Stomach smooth muscle (tissue), 2 donors: Measurements from ENCODE around the gene PIP5K1A.
A peak's percentile ranks its signal among the peaks of the same experiment; 100 is the strongest.

Experiments
- H3K27ac ChIP-seq: one replicate; pipeline ENCODE4 v1.7.0; 2013; ENCODE audit warnings: mild to moderate bottlenecking, low read length, inconsistent platforms
- H3K27me3 ChIP-seq, 2 donors: one replicate each; pipeline ENCODE4 v1.7.0; 2013; ENCODE audit warnings: low read length in 2 of 2; ENCODE audit not compliant: insufficient read depth in 2 of 2, control insufficient read depth in 1 of 2
- H3K36me3 ChIP-seq, 2 donors: one replicate each; pipeline ENCODE4 v1.7.0; 2013; ENCODE audit warnings: low read length in 2 of 2; ENCODE audit not compliant: control insufficient read depth in 2 of 2, insufficient read depth in 2 of 2
- H3K4me1 ChIP-seq: one replicate; pipeline ENCODE4 v1.7.0; 2013; ENCODE audit warnings: low read length; ENCODE audit not compliant: control insufficient read depth, insufficient read depth
- H3K4me3 ChIP-seq, 2 donors: one replicate each; pipeline ENCODE4 v1.7.0; 2013; ENCODE audit warnings: low read length in 2 of 2
- H3K9ac ChIP-seq, 2 donors: one replicate each; pipeline ENCODE4 v1.7.0; 2013; ENCODE audit warnings: low read length in 2 of 2, mild to moderate bottlenecking in 1 of 2
- H3K9me3 ChIP-seq, 2 donors: one replicate each; pipeline ENCODE4 v1.7.0; 2013; ENCODE audit warnings: low read length in 2 of 2; ENCODE audit not compliant: control insufficient read depth in 2 of 2
- donor health status: healthy.
- donor health status: Pancreatic carcinoma.

The PIP5K1A gene, protein sequence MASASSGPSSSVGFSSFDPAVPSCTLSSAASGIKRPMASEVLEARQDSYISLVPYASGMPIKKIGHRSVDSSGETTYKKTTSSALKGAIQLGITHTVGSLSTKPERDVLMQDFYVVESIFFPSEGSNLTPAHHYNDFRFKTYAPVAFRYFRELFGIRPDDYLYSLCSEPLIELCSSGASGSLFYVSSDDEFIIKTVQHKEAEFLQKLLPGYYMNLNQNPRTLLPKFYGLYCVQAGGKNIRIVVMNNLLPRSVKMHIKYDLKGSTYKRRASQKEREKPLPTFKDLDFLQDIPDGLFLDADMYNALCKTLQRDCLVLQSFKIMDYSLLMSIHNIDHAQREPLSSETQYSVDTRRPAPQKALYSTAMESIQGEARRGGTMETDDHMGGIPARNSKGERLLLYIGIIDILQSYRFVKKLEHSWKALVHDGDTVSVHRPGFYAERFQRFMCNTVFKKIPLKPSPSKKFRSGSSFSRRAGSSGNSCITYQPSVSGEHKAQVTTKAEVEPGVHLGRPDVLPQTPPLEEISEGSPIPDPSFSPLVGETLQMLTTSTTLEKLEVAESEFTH

GRCh38 chr1:151198254-151199127 lies at the start of gene PIP5K1A:
PIP5K1A (plus strand) TSS chr1:151198552; CDS start chr1:151198997, 445 bp downstream.
- no peaks in the 10 kb centered on the region for H3K9me3 ChIP-seq
- H3K27ac ChIP-seq: peak within 1 kb of the TSS; percentile 92
- H3K36me3 ChIP-seq: peaks cover 0 to 3% of the 10 kb centered on the region in 2 donors
- H3K4me1 ChIP-seq: peaks cover 19% of the 10 kb centered on the region
- H3K9ac ChIP-seq: peak within 1 kb of the TSS; percentile 95 to 96
- peak within 1 kb of the TSS; percentile 97 to 99 for H3K4me3 ChIP-seq
- no peaks in the 10 kb centered on the region for H3K27me3 ChIP-seq

GRCh38 chr1:151156515-151156819 lies 41.9 kb upstream of the PIP5K1A start, which contains the start of gene TNFAIP8L2:
TNFAIP8L2 (plus strand) TSS chr1:151156649; CDS start chr1:151158698, 2,049 bp downstream.
- Histone ChIP-seq H3K9me3 (no peaks in the 10 kb centered on the region), H3K9ac (no peak within 1 kb of the TSS), H3K4me3 (peak within 1 kb of the TSS in 1 of 2 donors; percentile 44), H3K27ac (no peak within 1 kb of the TSS), H3K36me3 (peaks cover 24 to 30% of the 10 kb centered on the region in 2 donors), H3K27me3 (no peaks in the 10 kb centered on the region), H3K4me1 (no peaks in the 10 kb centered on the region)

GRCh38 chr1:151157067-151157531 lies 41.3 kb upstream of the PIP5K1A start:
- Histone ChIP-seq H3K9me3 (no peaks in the 10 kb centered on the region), H3K36me3 (peaks cover 28 to 36% of the 10 kb centered on the region in 2 donors), H3K9ac (no peak overlapping the region), H3K4me3 (peak overlapping the region in 1 of 2 donors; percentile 44), H3K27ac (no peak overlapping the region), H3K4me1 (no peaks in the 10 kb centered on the region), H3K27me3 (no peaks in the 10 kb centered on the region)

DNA sequence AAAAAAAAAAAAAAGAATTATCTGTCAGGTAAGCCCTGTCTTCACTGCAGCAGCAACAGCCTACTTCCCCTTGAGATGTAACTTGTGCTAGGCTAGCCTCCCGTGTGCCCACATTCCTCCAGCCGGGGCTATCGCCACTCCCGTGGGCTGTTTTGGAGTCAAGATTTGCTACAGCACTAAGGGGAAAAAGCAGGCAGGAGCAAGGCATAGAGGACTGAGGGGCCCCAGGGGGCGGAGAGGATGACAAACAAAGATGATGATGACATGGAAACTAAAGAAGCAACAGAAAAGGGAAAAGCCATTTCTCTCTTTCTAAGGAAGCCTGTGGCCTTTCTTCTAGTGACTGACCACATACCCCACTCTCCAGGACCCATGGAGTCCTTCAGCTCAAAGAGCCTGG lies 40.0 kb upstream of the PIP5K1A start:
- Histone ChIP-seq H3K9ac (no peak overlapping the region), H3K27me3 (no peaks in the 10 kb centered on the region), H3K36me3 (peaks cover 28 to 37% of the 10 kb centered on the region in 2 donors), H3K4me3 (no peak overlapping the region), H3K27ac (no peak overlapping the region), H3K4me1 (no peaks in the 10 kb centered on the region), H3K9me3 (no peaks in the 10 kb centered on the region)

- Histone ChIP-seq H3K9me3 (no peaks in the 10 kb centered on the region), H3K4me1 (peaks cover 4% of the 10 kb centered on the region), H3K27ac (peak overlapping the region; percentile 11), H3K36me3 (peaks cover 28 to 37% of the 10 kb centered on the region in 2 donors), H3K9ac (no peak overlapping the region), H3K27me3 (no peaks in the 10 kb centered on the region), H3K4me3 (no peak overlapping the region)
Observed at GRCh38 chr1:151158751-151159251, 39.6 kb upstream of the PIP5K1A start.

- peaks cover 28 to 37% of the 10 kb centered on the region in 2 donors for H3K36me3 ChIP-seq
Observed at GRCh38 chr1:151159373-151159772, 39.0 kb upstream of the PIP5K1A start.

GRCh38 chr1:151164732-151165280 lies 33.5 kb upstream of the PIP5K1A start:
- Histone ChIP-seq H3K27me3 (no peaks in the 10 kb centered on the region), H3K4me3 (peak overlapping the region; percentile 90 to 98), H3K9me3 (no peaks in the 10 kb centered on the region), H3K27ac (peak overlapping the region; percentile 97), H3K36me3 (peaks cover 20 to 22% of the 10 kb centered on the region in 2 donors), H3K4me1 (peaks cover 28% of the 10 kb centered on the region), H3K9ac (peak overlapping the region; percentile 84 to 96)

More at GRCh38 chr1:151159373-151159772, 39.0 kb upstream of the PIP5K1A start:
- Histone ChIP-seq H3K4me3 (no peak overlapping the region), H3K27ac (no peak overlapping the region), H3K9ac (no peak overlapping the region), H3K27me3 (no peaks in the 10 kb centered on the region), H3K4me1 (peaks cover 7% of the 10 kb centered on the region), H3K9me3 (no peaks in the 10 kb centered on the region)

DNA sequence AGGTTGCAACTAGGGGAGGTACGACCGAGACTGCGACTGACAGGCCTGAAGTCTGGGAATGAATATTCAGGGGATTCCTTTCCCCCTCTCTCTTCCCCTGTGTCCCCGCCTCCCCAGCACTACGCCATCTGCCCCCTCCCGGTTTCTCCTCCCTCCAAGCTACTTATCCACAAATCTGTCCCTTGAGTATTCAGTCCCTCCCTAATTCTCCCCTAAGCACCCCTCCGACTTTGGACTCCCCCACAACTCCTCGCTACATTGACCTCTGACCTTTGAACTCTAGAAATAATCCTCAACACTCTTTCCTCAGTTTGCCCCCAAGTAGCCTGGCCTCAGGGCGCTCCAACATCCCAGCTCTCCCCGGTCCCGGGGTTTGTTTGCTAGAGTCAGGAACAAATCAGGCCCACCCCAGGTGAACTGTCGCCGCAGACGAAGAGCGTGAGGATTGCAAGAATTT lies 33.0 kb upstream of the PIP5K1A start:
- peak overlapping the region; percentile 90 to 98 for H3K4me3 ChIP-seq
- H3K4me1 ChIP-seq: peaks cover 28% of the 10 kb centered on the region
- peak overlapping the region; percentile 97 for H3K27ac ChIP-seq
- peak overlapping the region; percentile 84 to 96 for H3K9ac ChIP-seq
- H3K9me3 ChIP-seq: no peaks in the 10 kb centered on the region
- H3K36me3 ChIP-seq: peaks cover 19 to 20% of the 10 kb centered on the region in 2 donors
- no peaks in the 10 kb centered on the region for H3K27me3 ChIP-seq

DNA sequence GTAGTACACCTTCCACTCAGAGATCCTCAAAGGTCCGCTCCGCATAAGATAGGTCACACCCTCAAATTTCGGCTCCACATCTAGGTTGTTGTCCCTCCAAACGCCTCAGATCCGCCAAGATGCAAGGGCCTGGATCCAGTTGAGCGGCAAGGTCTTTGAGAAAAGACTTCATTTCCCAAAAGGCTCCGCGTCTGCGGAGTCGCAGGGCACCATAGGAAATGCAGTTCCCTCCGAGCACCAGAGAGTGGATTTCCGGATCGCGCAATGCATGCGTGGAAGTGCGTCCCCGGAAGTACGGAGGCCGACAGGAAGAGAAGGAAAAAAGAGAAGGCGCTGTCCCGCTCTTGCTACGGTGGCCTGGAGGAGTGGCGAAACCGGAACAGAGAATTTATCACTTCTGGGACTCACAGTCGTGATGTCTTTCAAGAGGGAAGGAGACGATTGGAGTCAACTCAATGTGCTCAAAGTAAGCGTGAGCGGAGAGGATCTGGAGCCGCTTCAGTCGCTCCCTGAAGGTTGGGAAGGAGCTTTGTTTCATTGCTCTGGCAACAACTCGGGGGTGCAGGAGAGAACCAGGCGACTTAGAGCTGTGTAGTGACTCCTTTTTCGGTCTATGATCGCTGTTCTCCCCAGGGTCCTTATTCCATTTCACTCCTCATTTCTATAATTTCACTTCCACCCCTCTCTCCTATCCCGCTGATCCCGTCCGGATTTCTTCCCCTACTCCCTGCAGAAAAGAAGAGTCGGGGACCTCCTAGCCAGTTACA lies 32.4 kb upstream of the PIP5K1A start, which contains the start of the genes LYSMD1 and SCNM1:
Gene LYSMD1 (minus strand): TSS at position 165 of the 767 bp plus-strand sequence. CDS start 644 bp downstream, outside the sequence.
Gene SCNM1 (plus strand): TSS at position 407 of the 767 bp plus-strand sequence. CDS start 9 bp downstream, at position 416.
- Histone ChIP-seq H3K9ac (peak within 1 kb of the TSS; percentile 84 to 96), H3K27ac (peak within 1 kb of the TSS; percentile 97), H3K4me1 (peaks cover 28% of the 10 kb centered on the region), H3K4me3 (peak within 1 kb of the TSS; percentile 90 to 98), H3K36me3 (peaks cover 14 to 15% of the 10 kb centered on the region in 2 donors), H3K27me3 (no peaks in the 10 kb centered on the region), H3K9me3 (no peaks in the 10 kb centered on the region)
